ENCODE data around the gene KLHL3. TPM values are rescaled to one million over a fixed set of nuclear protein-coding genes. Genes with fewer than 3 reads are reported as not detected.
A peak's percentile ranks its signal among the peaks of the same experiment; 100 is the strongest.

Gene KLHL3
- total RNA-seq, 3 donors from 2014 or later = 4.2 to 6.7 (median 5.4) TPM

DNA sequence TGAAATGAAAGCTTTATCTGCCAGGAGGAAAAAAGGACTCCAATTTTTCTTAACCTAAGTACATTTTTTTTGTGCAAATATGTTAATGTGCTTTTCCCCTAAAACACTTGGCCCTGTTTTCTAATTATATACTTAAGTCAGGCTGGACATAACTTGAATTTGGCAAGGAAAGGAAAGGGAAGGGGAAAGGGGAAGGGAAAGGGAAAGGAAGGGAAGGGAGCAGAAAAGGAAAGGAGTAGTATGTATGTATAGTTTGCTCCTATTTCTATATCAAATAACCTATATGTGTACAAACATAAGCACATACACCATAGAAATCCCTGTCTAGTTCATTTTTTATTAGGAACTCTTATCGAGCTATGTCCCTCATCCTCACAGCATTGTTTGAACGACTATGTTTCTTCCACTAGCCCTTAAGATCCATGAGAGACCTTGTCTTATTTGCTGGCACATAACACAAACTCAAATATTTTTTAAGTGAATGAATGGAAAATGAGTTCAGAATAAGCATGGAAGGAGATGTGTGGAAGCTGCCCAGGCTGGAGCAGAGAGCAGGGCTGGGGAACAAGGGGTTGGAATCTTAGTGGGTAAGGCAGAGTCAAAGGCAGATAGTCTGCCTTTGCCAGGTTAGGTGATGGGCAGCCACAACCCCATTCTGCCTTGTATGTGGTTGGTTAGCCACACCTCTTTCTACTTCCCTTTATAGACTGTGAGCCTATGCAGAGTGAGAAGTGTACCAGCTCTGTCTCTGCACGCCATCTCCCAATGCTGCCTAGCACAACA, 70.0 kb downstream of the KLHL3 start:
- no peaks in the 10 kb centered on the region for H3K9me3 ChIP-seq
- no peak overlapping the region for H3K4me3 ChIP-seq
- no peaks in the 10 kb centered on the region for H3K36me3 ChIP-seq (ENCODE audit: low read depth)
- H3K4me1 ChIP-seq (ENCODE audit: low read depth) = no peaks in the 10 kb centered on the region
- ATAC-seq = peak; percentile 71
- intact Hi-C loops (cut with DNase I, micrococcal nuclease) = no loop called here
- no peak for DNase-seq
- TF ChIP-seq, protein P1, sequence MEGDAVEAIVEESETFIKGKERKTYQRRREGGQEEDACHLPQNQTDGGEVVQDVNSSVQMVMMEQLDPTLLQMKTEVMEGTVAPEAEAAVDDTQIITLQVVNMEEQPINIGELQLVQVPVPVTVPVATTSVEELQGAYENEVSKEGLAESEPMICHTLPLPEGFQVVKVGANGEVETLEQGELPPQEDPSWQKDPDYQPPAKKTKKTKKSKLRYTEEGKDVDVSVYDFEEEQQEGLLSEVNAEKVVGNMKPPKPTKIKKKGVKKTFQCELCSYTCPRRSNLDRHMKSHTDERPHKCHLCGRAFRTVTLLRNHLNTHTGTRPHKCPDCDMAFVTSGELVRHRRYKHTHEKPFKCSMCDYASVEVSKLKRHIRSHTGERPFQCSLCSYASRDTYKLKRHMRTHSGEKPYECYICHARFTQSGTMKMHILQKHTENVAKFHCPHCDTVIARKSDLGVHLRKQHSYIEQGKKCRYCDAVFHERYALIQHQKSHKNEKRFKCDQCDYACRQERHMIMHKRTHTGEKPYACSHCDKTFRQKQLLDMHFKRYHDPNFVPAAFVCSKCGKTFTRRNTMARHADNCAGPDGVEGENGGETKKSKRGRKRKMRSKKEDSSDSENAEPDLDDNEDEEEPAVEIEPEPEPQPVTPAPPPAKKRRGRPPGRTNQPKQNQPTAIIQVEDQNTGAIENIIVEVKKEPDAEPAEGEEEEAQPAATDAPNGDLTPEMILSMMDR (IDR thresholded peaks at IDR 0.05) = no peak

DNA sequence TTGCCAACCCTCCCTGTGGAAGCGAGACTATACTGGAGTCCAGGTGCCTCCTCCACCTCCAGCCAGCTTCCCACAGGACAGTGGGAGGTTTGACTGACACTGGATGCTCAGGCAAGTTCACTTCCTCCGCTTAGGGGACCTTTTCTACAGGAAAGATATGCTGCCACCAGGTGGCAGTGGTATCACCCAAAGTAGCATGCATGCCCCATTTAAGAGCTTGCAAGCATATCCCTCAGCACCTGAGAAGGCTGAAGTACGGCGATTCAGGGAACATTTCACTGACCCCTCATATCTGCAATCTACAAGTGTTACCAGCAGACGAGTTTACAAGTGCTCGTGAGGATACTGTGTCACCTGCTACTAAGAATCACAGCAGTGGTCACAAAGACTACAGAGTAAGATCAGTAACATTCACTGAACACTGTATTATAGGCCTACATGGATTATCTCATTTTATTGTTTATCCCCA, 75.5 kb downstream of the KLHL3 start:
- ATAC-seq = peak; percentile 91
- no peaks in the 10 kb centered on the region for H3K9me3 ChIP-seq
- peak in 2 of 3 donors; percentile 41 to 91 for DNase-seq
- intact Hi-C loops (cut with DNase I, micrococcal nuclease) = loop anchor here in 1 of 2 donors (5.0 kb wide), 1 partner anchor 82 kb away; no protein-coding TSS in a partner anchor
- no peaks in the 10 kb centered on the region for H3K36me3 ChIP-seq (ENCODE audit: low read depth)
- no peak overlapping the region for H3K4me3 ChIP-seq
- no peaks in the 10 kb centered on the region for H3K4me1 ChIP-seq (ENCODE audit: low read depth)
- TF ChIP-seq, protein P1 (IDR thresholded peaks at IDR 0.05) = peak; percentile 31

DNA sequence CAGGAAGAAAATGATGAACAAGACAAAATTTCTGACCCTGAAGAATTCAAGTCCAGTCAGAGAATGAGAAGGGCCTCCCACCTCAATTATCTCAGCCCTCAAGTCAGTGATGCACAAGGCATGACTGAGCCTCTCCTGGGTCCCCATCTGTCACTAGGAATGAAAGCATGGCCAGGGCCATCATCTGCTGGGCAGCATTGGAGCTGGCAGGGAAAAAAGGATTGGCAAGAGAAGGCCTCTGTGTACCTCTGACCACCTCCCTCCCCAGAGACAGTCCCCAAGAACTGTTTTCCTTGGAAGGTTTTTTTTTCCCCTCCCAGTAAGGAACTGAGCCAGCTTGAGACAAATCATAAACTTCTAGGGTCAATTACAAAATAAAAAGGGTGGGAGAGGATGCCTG, 76.7 kb downstream of the KLHL3 start:
- Histone ChIP-seq H3K4me1 (ENCODE audit: low read depth) (no peaks in the 10 kb centered on the region), H3K36me3 (ENCODE audit: low read depth) (no peaks in the 10 kb centered on the region), H3K9me3 (no peaks in the 10 kb centered on the region), H3K4me3 (no peak overlapping the region)
- TF ChIP-seq, protein P1 (IDR thresholded peaks at IDR 0.05) = no peak
- intact Hi-C loops (cut with DNase I, micrococcal nuclease) = loop anchor here in 1 of 2 donors (10.0 kb wide), 1 partner anchor 76 kb away; the partner anchor contains the start of gene KLHL3
- ATAC-seq = no peak
- no peak for DNase-seq

DNA sequence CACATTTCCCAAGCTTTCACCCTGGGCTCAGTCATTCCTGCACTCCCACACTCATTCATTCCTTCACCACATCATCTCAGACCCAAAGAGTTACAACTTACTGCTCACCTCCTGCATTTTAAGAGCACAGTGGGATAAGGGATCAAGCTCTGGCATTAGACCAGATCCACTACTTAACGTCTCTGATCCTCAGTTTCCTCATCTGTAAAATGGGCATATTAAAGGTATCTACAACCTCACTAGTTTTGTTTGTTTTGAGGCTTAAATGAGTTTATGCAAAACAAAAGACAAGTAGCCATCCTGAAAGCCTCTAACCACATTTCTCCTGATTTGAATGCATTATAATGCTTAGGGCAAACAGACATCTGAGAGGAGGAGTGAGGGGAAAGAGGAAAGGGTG, 77.6 kb downstream of the KLHL3 start:
- H3K4me1 ChIP-seq (ENCODE audit: low read depth) = no peaks in the 10 kb centered on the region
- DNase-seq = no peak
- TF ChIP-seq, protein P1 (IDR thresholded peaks at IDR 0.05) = no peak
- no peaks in the 10 kb centered on the region for H3K36me3 ChIP-seq (ENCODE audit: low read depth)
- no peaks in the 10 kb centered on the region for H3K9me3 ChIP-seq
- ATAC-seq = no peak
- no peak overlapping the region for H3K4me3 ChIP-seq
- intact Hi-C loops (cut with DNase I, micrococcal nuclease) = loop anchor here in 1 of 2 donors (10.0 kb wide), 1 partner anchor 76 kb away; the partner anchor contains the start of gene KLHL3

DNA sequence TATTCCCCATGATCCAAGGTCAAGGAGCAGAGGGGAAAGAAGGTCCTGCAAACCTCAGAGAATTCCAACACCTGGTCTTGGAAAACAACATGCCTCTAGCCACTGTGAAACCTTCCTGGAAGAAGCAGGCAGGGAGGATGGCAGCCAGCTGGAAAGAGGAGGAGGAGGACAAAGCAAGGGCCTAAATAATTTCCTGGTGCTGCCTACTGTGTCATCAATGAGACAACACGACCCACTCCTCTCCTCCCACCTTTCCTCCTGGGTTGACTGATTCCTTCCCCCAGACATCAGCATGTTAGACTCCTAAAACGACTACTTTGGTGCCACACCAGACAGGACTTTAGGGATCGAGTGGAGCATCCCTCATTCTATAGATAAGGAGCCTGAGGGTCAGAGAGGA, 78.8 kb downstream of the KLHL3 start:
- ATAC-seq (no peak), DNase-seq (no peak)
- Histone ChIP-seq H3K4me1 (ENCODE audit: low read depth) (no peaks in the 10 kb centered on the region), H3K4me3 (no peak overlapping the region), H3K36me3 (ENCODE audit: low read depth) (no peaks in the 10 kb centered on the region), H3K9me3 (no peaks in the 10 kb centered on the region)
- intact Hi-C loops (cut with DNase I, micrococcal nuclease) = loop anchor here in 1 of 2 donors (10.0 kb wide), 1 partner anchor 78 kb away; the partner anchor contains the start of gene KLHL3
- TF ChIP-seq, protein P1 (IDR thresholded peaks at IDR 0.05) = no peak

Data from mucosa of descending colon (tissue), 3 donors.